GM12878 (cell line): ENCODE data around the gene CDC27. TPM values are rescaled to one million over a fixed set of nuclear protein-coding genes. Genes with fewer than 3 reads are reported as not detected.

Experiments used
- ATAC-seq: fragments of 200-7000 bp; cut with Tn5 transposase; 3 replicates; pipeline ENCODE4 v1.9.1; 2020; ENCODE audit warnings: mild to moderate bottlenecking, moderate library complexity
- BruUV-seq: library from RNA; stranded (reverse); fragments of 400-500 nt; replicated peaks from 2 replicates; lab custom pipeline; 2021; lab: Mats Ljungman, UMichigan
- CTCF ChIA-PET: fragments of 300-600 bp; sonication (Branson Sonifier 250); formaldehyde crosslinking; extraction: SDS; loops from one replicate; lab custom pipeline; 2021; ENCODE audit warnings: inconsistent platforms; lab: Yijun Ruan, JAX
- POLR2A ChIA-PET: fragments of 350-600 bp; formaldehyde crosslinking; extraction: SDS; loops from one replicate; lab custom pipeline; 2021; ENCODE audit warnings: inconsistent platforms; lab: Charles Lee
- RAD21 ChIA-PET: fragments of 300-600 bp; sonication (Branson Sonifier 250); formaldehyde crosslinking; loops from one replicate; lab custom pipeline; 2023; ENCODE audit warnings: antibody characterized with exemption; ENCODE audit not compliant: unreplicated experiment; lab: Charles Lee
- SMC1A ChIA-PET: fragments of 300-600 bp; sonication (Branson Sonifier 250); formaldehyde crosslinking; loops from one replicate; lab custom pipeline; 2023; ENCODE audit not compliant: unreplicated experiment, uncharacterized antibody; lab: Charles Lee
- DNase-seq: peaks from one replicate; pipeline ENCODE4 v3.0.0-alpha.2; 2011; ENCODE audit warnings: low read depth, low spot score
- FAIRE-seq: peaks from 3 replicates; lab custom pipeline; 2011; peaks lifted over from hg19 to GRCh38; lab: Jason Lieb, UNC
- H2AFZ ChIP-seq: 2 replicates; pipeline ENCODE4 v1.6.0; 2011; ENCODE audit warnings: low read depth, low read length, control low read depth; ENCODE audit not compliant: control insufficient read depth
- H3K27ac ChIP-seq: 2 replicates; pipeline ENCODE4 v1.5.1; 2011; ENCODE audit warnings: control low read depth; ENCODE audit not compliant: control insufficient read depth, insufficient read depth
- H3K27me3 ChIP-seq, 2 experiments: replicated peaks in 1 of 2; 2 replicates each; pipeline versions ENCODE4 v1.6.0 to v1.6.1; 2011; ENCODE audit warnings: low read length in 1 of 2; ENCODE audit not compliant: control insufficient read depth in 2 of 2, insufficient read depth in 2 of 2
- H3K36me3 ChIP-seq, 2 experiments: 2 replicates each; pipeline ENCODE4 v1.5.1; 2011; ENCODE audit warnings: low read length in 1 of 2; ENCODE audit not compliant: control insufficient read depth in 2 of 2, insufficient read depth in 2 of 2
- H3K4me1 ChIP-seq: 2 replicates; pipeline ENCODE4 v1.6.1; 2011; ENCODE audit warnings: mild to moderate bottlenecking, low read length, moderate library complexity, mixed read lengths; ENCODE audit not compliant: control insufficient read depth, insufficient read depth
- H3K4me2 ChIP-seq: 2 replicates; pipeline ENCODE4 v1.6.0; 2011; ENCODE audit warnings: control low read depth; ENCODE audit not compliant: control insufficient read depth, insufficient read depth
- H3K4me3 ChIP-seq: fragments of 200-600 bp; sonication (generic); 2 replicates; pipeline ENCODE4 v1.5.1; 2016
- H3K79me2 ChIP-seq: 2 replicates; pipeline ENCODE4 v1.6.0; 2011; ENCODE audit warnings: low read length; ENCODE audit not compliant: control insufficient read depth, insufficient read depth
- H3K9ac ChIP-seq: 2 replicates; pipeline ENCODE4 v1.8.0; 2011; ENCODE audit warnings: low read length, control low read depth, mixed read lengths; ENCODE audit not compliant: control insufficient read depth, insufficient read depth
- H3K9me3 ChIP-seq: replicated peaks from 3 replicates; pipeline ENCODE4 v1.5.1; 2011; ENCODE audit warnings: mild to moderate bottlenecking, low read length; ENCODE audit not compliant: control insufficient read depth, insufficient read depth
- H4K20me1 ChIP-seq: 2 replicates; pipeline ENCODE4 v1.6.0; 2011; ENCODE audit not compliant: control insufficient read depth, insufficient read depth
- ATF7 ChIP-seq: fragments of 450-650 bp; IDR thresholded peaks from 2 replicates; pipeline ENCODE4 v1.6.1; 2016; ENCODE audit warnings: low read depth, mild to moderate bottlenecking
- EGR1 ChIP-seq, 2 experiments: IDR thresholded peaks; 1 replicate in 1 of 2; 2 replicates in 1 of 2; pipeline ENCODE4 v1.6.1; 2011 to 2012; ENCODE audit warnings: low read depth in 2 of 2, low read length in 2 of 2, borderline replicate concordance in 1 of 2, mild to moderate bottlenecking in 1 of 2, moderate library complexity in 1 of 2
- EZH2 ChIP-seq: IDR thresholded peaks from 2 replicates; pipeline ENCODE4 v1.6.1; 2012; ENCODE audit warnings: low read depth, mild to moderate bottlenecking, control low read depth, inconsistent platforms, low read length, borderline replicate concordance; ENCODE audit not compliant: control insufficient read depth
- IRF4 ChIP-seq: IDR thresholded peaks from 2 replicates; pipeline ENCODE4 v1.6.1; 2011; ENCODE audit warnings: low read depth, low read length
- MEF2A ChIP-seq: IDR thresholded peaks from 2 replicates; pipeline ENCODE4 v1.6.1; 2011; ENCODE audit warnings: low read depth, mild to moderate bottlenecking, low read length, moderate library complexity; ENCODE audit not compliant: insufficient read depth
- NFIC ChIP-seq: IDR thresholded peaks from 2 replicates; pipeline ENCODE4 v1.6.1; 2012; ENCODE audit warnings: low read depth, mild to moderate bottlenecking, inconsistent platforms, low read length, moderate library complexity
- ZNF207 ChIP-seq: fragments of 450-650 bp; IDR thresholded peaks from 2 replicates; pipeline ENCODE4 v1.6.1; 2014; ENCODE audit warnings: antibody characterized with exemption, mild to moderate bottlenecking, borderline replicate concordance
- ZNF274 ChIP-seq: IDR thresholded peaks from one replicate; pipeline ENCODE4 v1.8.0; 2011; ENCODE audit not compliant: insufficient read length, insufficient read depth
- WGBS: methylation state at CpG from one replicate; pipeline ENCODE4 v1.1.6; 2016; ENCODE audit warnings: low lambda C conversion rate; ENCODE audit not compliant: insufficient replicate concordance, insufficient coverage; ENCODE audit errors: missing lambda C conversion rate; 5-methylcytosine and 5-hydroxymethylcytosine counted together
- in situ Hi-C: fragments of 300-500 bp; cut with MboI; formaldehyde crosslinking; loops from 9 replicates; pipeline ENCODE4 v1.14.3; 2018; ENCODE audit warnings: mixed read lengths
- intact Hi-C: fragments of 100-400 bp; cut with micrococcal nuclease; formaldehyde crosslinking; loops from one replicate; pipeline ENCODE4 v1.14.2; 2022; ENCODE audit not compliant: unreplicated experiment
- polyA plus RNA-seq, 11 experiments: library from polyadenylated mRNA; depleted of rRNA in 4 of 11; unstranded in 6 of 11; stranded (reverse) in 5 of 11; fragments of >200 nt; fragmentation: Nextera tagmentation in 4 of 11; fragmentation: Illumina TruSeq in 1 of 11; extraction: Ambion mirVana in 4 of 11; extraction: Trizol in 1 of 11; gene quantifications; 1 replicate in 1 of 11; 2 replicates in 10 of 11; pipeline versions ENCODE4 v1.2.1 to v1.2.3, GENCODE V29; 2011 to 2016; ENCODE audit warnings: inconsistent platforms in 2 of 11, missing spikeins in 2 of 11, low read depth in 1 of 11
- total RNA-seq, 4 experiments: library from RNA; depleted of rRNA in 3 of 4; stranded (reverse); fragments of >200 nt in 3 of 4; fragmentation: Illumina TruSeq in 1 of 4; extraction: Trizol in 1 of 4; gene quantifications; 2 replicates each; pipeline versions ENCODE4 v1.2.1 to v1.2.3, GENCODE V29; 2013 to 2021
- TF ChIP-seq, protein P1 (sequence below): fragments of 450-650 bp; IDR thresholded peaks from 2 replicates; pipeline ENCODE4 v1.6.1; 2018; ENCODE audit warnings: mild to moderate bottlenecking, low read depth, moderate library complexity; ENCODE audit not compliant: partially characterized antibody
- TF ChIP-seq, protein P2 (sequence below): fragments of 450-650 bp; IDR thresholded peaks from 2 replicates; pipeline ENCODE4 v1.6.1; 2016; ENCODE audit warnings: mild to moderate bottlenecking
- TF ChIP-seq, protein P3 (sequence below): fragments of 450-650 bp; IDR thresholded peaks from 2 replicates; pipeline ENCODE4 v1.6.1; 2016; ENCODE audit warnings: mild to moderate bottlenecking, moderate library complexity, borderline replicate concordance

Gene CDC27
- total and polyA plus RNA-seq, 10 of the 15 experiments (the other 5 are each of a cell fraction or from before 2014, with no cell fraction given) = 23.2 to 138 (median 97.8) TPM

DNA sequence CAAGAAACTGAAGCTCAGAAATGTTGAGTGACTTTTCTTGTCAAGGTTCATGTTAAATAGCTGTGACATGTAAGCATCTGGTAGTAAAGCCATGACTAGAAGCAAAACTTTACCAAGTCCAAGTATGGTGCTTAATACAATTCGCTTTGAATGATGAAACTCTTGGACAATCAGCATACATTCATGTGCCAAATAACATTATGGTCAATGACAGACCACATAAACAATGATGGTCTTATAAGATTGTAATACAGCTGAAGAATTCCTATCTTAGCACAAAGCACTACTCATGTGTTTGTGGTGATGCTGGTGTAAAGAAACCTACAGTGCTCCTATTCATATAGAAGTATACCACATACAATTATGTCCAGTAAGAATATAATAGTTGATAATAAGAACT is 112.9 kb downstream of the CDC27 start:
- no peak overlapping the region for H2AFZ ChIP-seq
- H4K20me1 ChIP-seq = no peaks in the 10 kb centered on the region
- ATAC-seq (no peak), FAIRE-seq (no peak), DNase-seq (no peak)
- no peak overlapping the region for H3K9ac ChIP-seq
- H3K4me3 ChIP-seq = no peak overlapping the region
- WGBS = 95% methylated on average over 1 of the region's 1 CpG
- POLR2A ChIA-PET = interaction anchor here (0.6 kb wide), 2 partner anchors 59 to 72 kb away, joined by 3 to 4 read pairs; no protein-coding TSS in a partner anchor
- RAD21 ChIA-PET = interaction anchor here (0.6 kb wide), 1 partner anchor 13 kb away, joined by 3 read pairs; no protein-coding TSS in a partner anchor
- no peaks in the 10 kb centered on the region for H3K27me3 ChIP-seq
- in situ Hi-C loops (no loop called here), intact Hi-C loops (no loop called here)
- CTCF ChIA-PET = no interaction called here
- H3K9me3 ChIP-seq = no peaks in the 10 kb centered on the region
- no peaks in the 10 kb centered on the region for H3K36me3 ChIP-seq
- BruUV-seq = no TSS peak
- TF ChIP-seq EGR1 (IDR thresholded peaks at IDR 0.05; ENCODE audit: borderline replicate concordance in 1 of 2, low read depth in 2 of 2, low read length in 2 of 2) (no peak), EZH2 (no peak), ZNF274 (no peak), MEF2A (no peak), IRF4 (no peak), ATF7 (no peak), NFIC (no peak), ZNF207 (no peak)
- TF ChIP-seq, protein P1, sequence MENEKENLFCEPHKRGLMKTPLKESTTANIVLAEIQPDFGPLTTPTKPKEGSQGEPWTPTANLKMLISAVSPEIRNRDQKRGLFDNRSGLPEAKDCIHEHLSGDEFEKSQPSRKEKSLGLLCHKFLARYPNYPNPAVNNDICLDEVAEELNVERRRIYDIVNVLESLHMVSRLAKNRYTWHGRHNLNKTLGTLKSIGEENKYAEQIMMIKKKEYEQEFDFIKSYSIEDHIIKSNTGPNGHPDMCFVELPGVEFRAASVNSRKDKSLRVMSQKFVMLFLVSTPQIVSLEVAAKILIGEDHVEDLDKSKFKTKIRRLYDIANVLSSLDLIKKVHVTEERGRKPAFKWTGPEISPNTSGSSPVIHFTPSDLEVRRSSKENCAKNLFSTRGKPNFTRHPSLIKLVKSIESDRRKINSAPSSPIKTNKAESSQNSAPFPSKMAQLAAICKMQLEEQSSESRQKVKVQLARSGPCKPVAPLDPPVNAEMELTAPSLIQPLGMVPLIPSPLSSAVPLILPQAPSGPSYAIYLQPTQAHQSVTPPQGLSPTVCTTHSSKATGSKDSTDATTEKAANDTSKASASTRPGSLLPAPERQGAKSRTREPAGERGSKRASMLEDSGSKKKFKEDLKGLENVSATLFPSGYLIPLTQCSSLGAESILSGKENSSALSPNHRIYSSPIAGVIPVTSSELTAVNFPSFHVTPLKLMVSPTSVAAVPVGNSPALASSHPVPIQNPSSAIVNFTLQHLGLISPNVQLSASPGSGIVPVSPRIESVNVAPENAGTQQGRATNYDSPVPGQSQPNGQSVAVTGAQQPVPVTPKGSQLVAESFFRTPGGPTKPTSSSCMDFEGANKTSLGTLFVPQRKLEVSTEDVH = no peak
- TF ChIP-seq, protein P2, sequence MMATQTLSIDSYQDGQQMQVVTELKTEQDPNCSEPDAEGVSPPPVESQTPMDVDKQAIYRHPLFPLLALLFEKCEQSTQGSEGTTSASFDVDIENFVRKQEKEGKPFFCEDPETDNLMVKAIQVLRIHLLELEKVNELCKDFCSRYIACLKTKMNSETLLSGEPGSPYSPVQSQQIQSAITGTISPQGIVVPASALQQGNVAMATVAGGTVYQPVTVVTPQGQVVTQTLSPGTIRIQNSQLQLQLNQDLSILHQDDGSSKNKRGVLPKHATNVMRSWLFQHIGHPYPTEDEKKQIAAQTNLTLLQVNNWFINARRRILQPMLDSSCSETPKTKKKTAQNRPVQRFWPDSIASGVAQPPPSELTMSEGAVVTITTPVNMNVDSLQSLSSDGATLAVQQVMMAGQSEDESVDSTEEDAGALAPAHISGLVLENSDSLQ = no peak
- TF ChIP-seq, protein P3, sequence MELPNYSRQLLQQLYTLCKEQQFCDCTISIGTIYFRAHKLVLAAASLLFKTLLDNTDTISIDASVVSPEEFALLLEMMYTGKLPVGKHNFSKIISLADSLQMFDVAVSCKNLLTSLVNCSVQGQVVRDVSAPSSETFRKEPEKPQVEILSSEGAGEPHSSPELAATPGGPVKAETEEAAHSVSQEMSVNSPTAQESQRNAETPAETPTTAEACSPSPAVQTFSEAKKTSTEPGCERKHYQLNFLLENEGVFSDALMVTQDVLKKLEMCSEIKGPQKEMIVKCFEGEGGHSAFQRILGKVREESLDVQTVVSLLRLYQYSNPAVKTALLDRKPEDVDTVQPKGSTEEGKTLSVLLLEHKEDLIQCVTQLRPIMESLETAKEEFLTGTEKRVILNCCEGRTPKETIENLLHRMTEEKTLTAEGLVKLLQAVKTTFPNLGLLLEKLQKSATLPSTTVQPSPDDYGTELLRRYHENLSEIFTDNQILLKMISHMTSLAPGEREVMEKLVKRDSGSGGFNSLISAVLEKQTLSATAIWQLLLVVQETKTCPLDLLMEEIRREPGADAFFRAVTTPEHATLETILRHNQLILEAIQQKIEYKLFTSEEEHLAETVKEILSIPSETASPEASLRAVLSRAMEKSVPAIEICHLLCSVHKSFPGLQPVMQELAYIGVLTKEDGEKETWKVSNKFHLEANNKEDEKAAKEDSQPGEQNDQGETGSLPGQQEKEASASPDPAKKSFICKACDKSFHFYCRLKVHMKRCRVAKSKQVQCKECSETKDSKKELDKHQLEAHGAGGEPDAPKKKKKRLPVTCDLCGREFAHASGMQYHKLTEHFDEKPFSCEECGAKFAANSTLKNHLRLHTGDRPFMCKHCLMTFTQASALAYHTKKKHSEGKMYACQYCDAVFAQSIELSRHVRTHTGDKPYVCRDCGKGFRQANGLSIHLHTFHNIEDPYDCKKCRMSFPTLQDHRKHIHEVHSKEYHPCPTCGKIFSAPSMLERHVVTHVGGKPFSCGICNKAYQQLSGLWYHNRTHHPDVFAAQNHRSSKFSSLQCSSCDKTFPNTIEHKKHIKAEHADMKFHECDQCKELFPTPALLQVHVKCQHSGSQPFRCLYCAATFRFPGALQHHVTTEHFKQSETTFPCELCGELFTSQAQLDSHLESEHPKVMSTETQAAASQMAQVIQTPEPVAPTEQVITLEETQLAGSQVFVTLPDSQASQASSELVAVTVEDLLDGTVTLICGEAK = no peak
- H3K4me1 ChIP-seq = no peaks in the 10 kb centered on the region
- no peaks in the 10 kb centered on the region for H3K79me2 ChIP-seq
- SMC1A ChIA-PET = interaction anchor here (1.0 kb wide), 1 partner anchor 75 kb away, joined by 3 read pairs; no protein-coding TSS in a partner anchor
- no peak overlapping the region for H3K27ac ChIP-seq
- no peak overlapping the region for H3K4me2 ChIP-seq
